DND-41 (cell line): ENCODE results near the gene LRRTM4.

ENCODE experiments used
- CTCF ChIP-seq: IDR thresholded peaks from 2 replicates; pipeline ENCODE4 v1.5.1; 2012; ENCODE audit warnings: borderline replicate concordance, low read length, moderate library complexity, mild to moderate bottlenecking; ENCODE audit not compliant: poor library complexity, severe bottlenecking; ENCODE audit errors: extremely low read depth
- EZH2 ChIP-seq: IDR thresholded peaks from 3 replicates; pipeline ENCODE4 v1.6.1; 2012; ENCODE audit warnings: borderline replicate concordance, low read depth, mild to moderate bottlenecking, moderate library complexity, low read length, inconsistent platforms; ENCODE audit not compliant: severe bottlenecking

- TF ChIP-seq CTCF (no peak), EZH2 (no peak)
Measured at GRCh38 chr2:77458216-77458615, 64.0 kb downstream of the LRRTM4 start.
